Activated CD4-positive, alpha-beta T cell treated with anti-CD3 and anti-CD28 coated beads for 36 hours (primary cell): ENCODE measurements around the gene PSMB4. TPM values are rescaled to one million over a fixed set of nuclear protein-coding genes. Genes with fewer than 3 reads are reported as not detected.

Experiments used
- ATAC-seq: fragments of 200-7000 bp; cut with Tn5 transposase; one replicate; pipeline ENCODE4 v1.10.0; 2021; ENCODE audit warnings: mild to moderate bottlenecking, moderate library complexity
- CTCF ChIA-PET: fragments of 350-600 bp; sonication (Branson Sonifier 250); formaldehyde crosslinking; loops from one replicate; lab custom pipeline; 2021; ENCODE audit warnings: antibody characterized with exemption; lab: Charles Lee
- POLR2A ChIA-PET: fragments of 350-600 bp; sonication (Branson Sonifier 250); formaldehyde crosslinking; loops from one replicate; lab custom pipeline; 2021; ENCODE audit warnings: antibody characterized with exemption, inconsistent platforms; lab: Charles Lee
- DNase-seq: peaks from one replicate; pipeline ENCODE4 v3.0.0-alpha.2; 2020
- H3K27ac Mint-ChIP-seq: one replicate; pipeline ENCODE4 v1.8.0; 2021; ENCODE audit warnings: mixed read lengths
- H3K27me3 Mint-ChIP-seq: one replicate; pipeline ENCODE4 v1.8.0; 2021; ENCODE audit warnings: mixed read lengths
- H3K36me3 Mint-ChIP-seq: one replicate; pipeline ENCODE4 v1.8.0; 2021; ENCODE audit warnings: low read depth, mixed read lengths
- H3K4me1 Mint-ChIP-seq: one replicate; pipeline ENCODE4 v1.8.0; 2021; ENCODE audit warnings: mixed read lengths
- H3K4me3 Mint-ChIP-seq: one replicate; pipeline ENCODE4 v1.8.0; 2021; ENCODE audit warnings: mild to moderate bottlenecking, moderate library complexity, mixed read lengths
- H3K9me3 Mint-ChIP-seq: one replicate; pipeline ENCODE4 v1.8.0; 2021; ENCODE audit warnings: low read depth, mixed read lengths
- intact Hi-C, 2 experiments: fragments of 100-400 bp; cut with DNase I in 1 of 2; cut with micrococcal nuclease in 1 of 2; formaldehyde crosslinking; loops; one replicate each; pipeline versions ENCODE4 v1.14.2 to v1.15.1; 2022 to 2024; cut with DNase I, micrococcal nuclease
- total RNA-seq, 2 experiments: library from RNA; stranded (reverse); gene quantifications; one replicate each; pipeline ENCODE4 v1.2.3, GENCODE V29; 2021

Gene PSMB4
- total RNA-seq, 2 experiments from 2014 or later = 315 to 351 TPM

- Mint-ChIP-seq H3K9me3 (no peaks in the 10 kb centered on the region), H3K27me3 (no peaks in the 10 kb centered on the region), H3K36me3 (peaks cover 21% of the 10 kb centered on the region), H3K4me3 (no peak overlapping the region), H3K4me1 (peaks cover 59% of the 10 kb centered on the region), H3K27ac (peak overlapping the region; percentile 42)
- DNase-seq = peak; percentile 80
- peak; percentile 96 for ATAC-seq
- CTCF ChIA-PET = interaction anchor here (0.7 to 2.2 kb wide), 24 partner anchors 9 to 465 kb away, joined by 3 to 15 read pairs (median 6); partner anchors contain the start of genes CGN, POGZ, THEM4 and TUFT1
- POLR2A ChIA-PET = interaction anchor here (0.6 to 1.0 kb wide), 5 partner anchors 13 to 402 kb away, joined by 3 to 4 read pairs (median 3); partner anchors contain the start of gene CGN
- intact Hi-C loops = loop anchor here (1.0 to 10.0 kb wide), 11 partner anchors 13 to 393 kb away; partner anchors contain the start of genes C2CD4D (in 1 of the 2), CGN (in 1 of the 2), POGZ (in 1 of the 2) and TUFT1 (in 1 of the 2)
Measured at GRCh38 chr1:151443846-151444782, 44.7 kb downstream of the PSMB4 start.

GRCh38 chr1:151444783-151445177, 45.4 kb downstream of the PSMB4 start:
- H3K27me3 Mint-ChIP-seq = no peaks in the 10 kb centered on the region
- ChIA-PET POLR2A (no interaction called here), CTCF (interaction anchor here (0.6 to 2.2 kb wide), 22 partner anchors 9 to 390 kb away, joined by 3 to 15 read pairs (median 6); partner anchors contain the start of genes CGN, POGZ and TUFT1)
- H3K4me1 Mint-ChIP-seq = peaks cover 54% of the 10 kb centered on the region
- intact Hi-C loops = loop anchor here (1.0 to 10.0 kb wide), 11 partner anchors 13 to 393 kb away; partner anchors contain the start of genes C2CD4D (in 1 of the 2), CGN (in 1 of the 2), POGZ (in 1 of the 2) and TUFT1 (in 1 of the 2)
- peak overlapping the region; percentile 42 for H3K27ac Mint-ChIP-seq
- H3K9me3 Mint-ChIP-seq = no peaks in the 10 kb centered on the region
- H3K4me3 Mint-ChIP-seq = no peak overlapping the region
- DNase-seq (no peak), ATAC-seq (no peak)
- peaks cover 19% of the 10 kb centered on the region for H3K36me3 Mint-ChIP-seq

GRCh38 chr1:151447696-151448095, 48.3 kb downstream of the PSMB4 start:
- ChIA-PET POLR2A (interaction anchor here (0.6 to 0.7 kb wide), 2 partner anchors 13 to 17 kb away, joined by 6 read pairs; no protein-coding TSS in a partner anchor), CTCF (interaction anchor here (0.7 to 1.8 kb wide), 5 partner anchors 16 to 287 kb away, joined by 3 to 6 read pairs (median 3); no protein-coding TSS in a partner anchor)
- intact Hi-C loops = loop anchor here in 1 of 2 experiments (10.0 kb wide), 3 partner anchors 87 to 287 kb away; no protein-coding TSS in a partner anchor
- H3K36me3 Mint-ChIP-seq = peaks cover 7% of the 10 kb centered on the region
- H3K9me3 Mint-ChIP-seq = no peaks in the 10 kb centered on the region
- peaks cover 41% of the 10 kb centered on the region for H3K4me1 Mint-ChIP-seq
- ATAC-seq (no peak), DNase-seq (no peak)
- H3K4me3 Mint-ChIP-seq = no peak overlapping the region
- H3K27me3 Mint-ChIP-seq = no peaks in the 10 kb centered on the region
- no peak overlapping the region for H3K27ac Mint-ChIP-seq

Other genes with a start within 250 kb of the PSMB4 start
- 10 to 100 TPM; 18.4 to 19.2 TPM for gene TNFAIP8L2, start 242.9 kb upstream of the PSMB4 start, total RNA-seq
- gene LYSMD1, start 233.7 kb upstream of the PSMB4 start, total RNA-seq = 1 to 10 TPM; 4.3 to 5.1 TPM
- 10 to 100 TPM; 64.3 to 90.8 TPM for gene SCNM1, start 233.4 kb upstream of the PSMB4 start, total RNA-seq
- 1 to 10 TPM in 1 of 2 experiments, under 1 TPM in 1; 0.69 to 2.3 TPM for gene TMOD4, start 223.6 kb upstream of the PSMB4 start, total RNA-seq
- 10 to 100 TPM; 77.1 to 77.8 TPM for gene VPS72, start 209.4 kb upstream of the PSMB4 start, total RNA-seq
- gene PIP5K1A, start 201.0 kb upstream of the PSMB4 start, total RNA-seq = 10 to 100 TPM; 74.5 to 85.1 TPM
- 100 to 1,000 TPM; 187 to 243 TPM for gene PSMD4, start 144.8 kb upstream of the PSMB4 start, total RNA-seq
- gene ZNF687, start 117.3 kb upstream of the PSMB4 start, total RNA-seq = 10 to 100 TPM; 27.2 to 30.1 TPM
- gene PI4KB, start 72.2 kb upstream of the PSMB4 start, total RNA-seq = 10 to 100 TPM; 53.0 to 54.5 TPM
- 10 to 100 TPM; 47.6 to 50.4 TPM for gene RFX5, start 52.3 kb upstream of the PSMB4 start, total RNA-seq
- not detected for gene SELENBP1, start 26.9 kb upstream of the PSMB4 start, total RNA-seq
- gene POGZ, start 59.9 kb downstream of the PSMB4 start, total RNA-seq = 100 to 1,000 TPM in 1 of 2 experiments, 10 to 100 TPM in 1; 81.3 to 104 TPM
- gene CGN, start 111.8 kb downstream of the PSMB4 start, total RNA-seq = 1 to 10 TPM in 1 of 2 experiments, under 1 TPM in 1; 0.67 to 1.4 TPM
- gene TUFT1, start 140.7 kb downstream of the PSMB4 start, total RNA-seq = 1 to 10 TPM; 3.2 TPM
- 10 to 100 TPM; 28.5 to 29.1 TPM for gene SNX27, start 212.5 kb downstream of the PSMB4 start, total RNA-seq